Stimulated activated CD4-positive, alpha-beta T cell treated with anti-CD3 and anti-CD28 coated beads, Interleukin-2, amount 100 ng/mL, for 4 hours (primary cell): Measurements from ENCODE around the gene PAPPA.

Experiments used
- DNase-seq: peaks from one replicate; pipeline ENCODE4 v3.0.0-alpha.2; 2020; ENCODE audit warnings: low read depth

The PAPPA gene

DNA sequence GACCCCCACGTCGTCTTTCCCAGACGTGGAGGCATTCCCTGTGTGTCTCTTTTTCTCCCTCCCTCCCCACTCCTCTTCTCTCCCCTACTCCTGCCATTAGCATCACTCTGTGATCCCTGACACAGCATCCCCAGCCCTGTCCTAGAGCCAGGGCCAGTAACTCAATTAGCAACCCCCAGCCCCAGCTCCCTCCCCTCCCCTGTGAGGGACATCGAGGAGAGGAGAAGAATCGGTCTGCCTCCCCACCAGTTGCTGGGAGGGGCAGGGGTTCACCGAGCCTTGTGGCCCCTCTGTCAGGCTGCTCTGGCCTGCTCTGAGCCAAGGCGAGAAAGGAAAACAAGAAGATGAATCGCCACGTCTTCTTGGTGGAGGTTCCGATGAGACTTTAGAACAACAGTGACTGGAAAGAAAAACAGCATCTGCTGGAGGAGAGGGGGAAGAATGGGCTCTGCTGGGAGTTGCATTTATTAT is 123.1 kb downstream of the PAPPA start:
- no peak for DNase-seq

DNA sequence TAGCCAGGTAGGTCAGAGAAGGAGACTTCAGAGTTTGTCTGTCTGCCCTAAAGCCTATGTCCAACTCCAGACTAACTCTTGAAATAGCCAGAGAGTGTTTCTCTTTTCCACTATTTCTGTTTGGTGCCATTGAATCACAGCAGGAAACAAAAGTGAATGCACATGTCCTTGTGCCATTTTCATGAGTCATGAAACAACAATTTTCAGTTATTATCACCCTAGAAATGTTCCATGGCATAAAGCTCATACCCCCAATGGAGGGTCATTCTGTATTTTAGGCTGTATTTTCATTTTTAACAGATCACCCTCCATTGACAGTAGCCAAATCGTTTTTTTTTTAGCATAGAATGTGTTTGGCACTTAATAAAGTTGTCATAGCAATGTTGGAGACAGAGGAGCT is 124.7 kb downstream of the PAPPA start:
- DNase-seq = no peak

DNA sequence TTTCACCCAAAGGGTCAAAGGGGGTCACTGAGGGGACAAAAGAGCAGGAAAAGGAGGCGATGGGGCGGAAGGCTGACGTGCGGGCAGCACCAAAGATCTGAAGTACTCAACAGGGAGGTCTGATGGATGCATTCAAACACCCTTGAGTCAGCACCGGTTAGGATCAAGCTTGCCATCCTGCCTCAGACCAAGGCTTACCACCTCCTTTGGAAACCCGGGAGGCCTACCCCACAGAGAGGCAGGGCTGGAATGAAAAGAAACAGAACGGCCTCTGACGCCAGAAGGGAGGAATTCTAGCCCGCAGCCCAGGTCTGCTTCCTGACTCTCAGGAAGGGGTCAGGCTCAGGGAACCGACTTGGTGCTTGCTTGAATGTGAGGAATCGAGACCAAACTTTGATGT is 125.6 kb downstream of the PAPPA start:
- no peak for DNase-seq

DNA sequence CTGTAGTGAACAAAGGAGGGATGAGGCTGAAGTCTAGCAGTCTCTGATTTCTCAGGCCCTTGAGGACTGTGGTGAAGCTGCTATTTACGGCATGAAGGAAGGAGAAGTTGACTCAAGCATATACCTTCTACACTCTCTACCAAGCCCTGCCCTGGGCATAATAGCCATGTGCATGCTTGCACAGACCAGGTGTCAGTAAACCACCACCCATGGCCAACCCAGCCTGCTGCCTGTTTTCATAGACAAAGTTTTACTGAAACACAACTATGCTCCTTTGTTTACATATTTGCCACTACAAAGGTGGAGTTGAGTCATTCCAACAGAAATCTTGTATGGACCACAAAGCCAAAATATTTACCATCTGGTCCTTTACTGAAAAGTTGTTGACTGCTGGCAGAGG is 126.9 kb downstream of the PAPPA start:
- no peak for DNase-seq

DNA sequence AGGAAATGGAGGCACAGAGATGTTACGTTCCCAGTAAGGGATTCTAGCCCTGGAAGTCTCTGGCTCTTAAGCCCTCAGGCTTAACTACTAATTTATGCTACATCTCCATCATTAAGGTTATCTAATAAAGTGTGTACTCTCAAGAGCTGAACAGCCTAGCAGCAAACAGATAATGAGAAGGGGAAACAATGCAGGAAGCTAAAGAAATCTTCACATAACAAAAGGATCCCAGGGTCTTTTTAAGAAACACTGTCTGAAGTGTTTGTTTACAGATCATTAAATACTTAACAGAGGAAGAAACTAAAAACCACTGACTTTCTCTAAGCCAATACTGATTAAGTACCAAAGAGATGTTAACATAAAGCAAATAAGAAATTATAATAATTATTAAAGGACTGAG is 129.0 kb downstream of the PAPPA start:
- DNase-seq = no peak

DNA sequence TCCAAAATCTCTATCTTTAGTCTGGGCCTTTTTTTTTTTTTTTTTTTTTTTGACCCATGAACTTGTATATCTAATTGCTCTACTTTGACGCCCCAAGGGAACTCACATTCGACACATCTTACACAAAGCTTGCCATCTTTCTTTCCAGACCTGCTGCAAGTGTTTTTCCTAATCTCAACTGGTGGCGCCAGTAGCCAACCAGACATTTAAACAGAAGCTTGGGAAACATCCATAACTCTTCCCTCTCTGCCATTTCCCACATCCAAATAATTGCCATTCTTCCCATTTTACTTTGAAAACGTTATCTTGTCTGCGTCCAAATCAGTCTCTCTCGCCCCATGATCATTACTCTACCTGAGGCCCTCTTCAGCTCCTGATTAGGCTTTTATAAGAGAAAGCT is 130.9 kb downstream of the PAPPA start:
- no peak for DNase-seq

DNA sequence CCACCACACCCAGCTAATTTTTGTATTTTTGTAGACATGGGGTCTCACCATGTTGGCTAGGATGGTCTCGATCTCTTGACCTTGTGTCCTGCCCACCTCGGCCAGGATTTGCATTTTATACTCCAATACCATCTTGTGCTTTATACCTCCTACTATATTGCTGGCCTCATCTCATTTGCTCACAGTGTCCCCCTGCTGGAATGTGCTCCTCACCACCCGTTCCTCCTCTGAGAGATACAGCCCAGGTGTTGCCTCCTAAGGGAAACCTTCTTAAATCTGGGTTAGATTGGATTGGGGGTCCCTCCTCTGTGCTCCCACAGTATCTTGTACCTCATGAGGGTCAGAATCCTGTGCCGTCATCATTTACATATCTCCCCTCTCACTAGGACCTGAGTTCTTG is 131.7 kb downstream of the PAPPA start:
- DNase-seq = no peak

DNA sequence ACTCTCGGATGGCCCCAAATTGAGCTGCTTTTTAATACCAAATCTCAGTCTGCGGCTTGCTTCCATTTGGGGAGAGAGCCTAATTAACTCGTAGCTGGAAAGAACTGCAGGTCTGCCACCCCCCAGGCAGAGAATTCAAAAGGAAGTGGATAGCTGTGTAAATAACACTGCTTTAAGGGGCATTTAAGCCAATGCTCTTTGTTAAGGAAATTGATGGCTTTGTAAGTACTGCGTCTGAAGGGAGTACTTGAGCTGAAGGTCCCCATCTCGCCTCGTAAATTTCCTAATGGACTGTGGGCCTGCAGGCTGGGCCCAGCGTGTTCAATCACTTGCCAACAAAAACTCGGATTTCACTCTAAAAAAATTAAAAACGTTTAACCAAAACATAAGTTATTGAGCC is 132.7 kb downstream of the PAPPA start:
- no peak for DNase-seq

DNA sequence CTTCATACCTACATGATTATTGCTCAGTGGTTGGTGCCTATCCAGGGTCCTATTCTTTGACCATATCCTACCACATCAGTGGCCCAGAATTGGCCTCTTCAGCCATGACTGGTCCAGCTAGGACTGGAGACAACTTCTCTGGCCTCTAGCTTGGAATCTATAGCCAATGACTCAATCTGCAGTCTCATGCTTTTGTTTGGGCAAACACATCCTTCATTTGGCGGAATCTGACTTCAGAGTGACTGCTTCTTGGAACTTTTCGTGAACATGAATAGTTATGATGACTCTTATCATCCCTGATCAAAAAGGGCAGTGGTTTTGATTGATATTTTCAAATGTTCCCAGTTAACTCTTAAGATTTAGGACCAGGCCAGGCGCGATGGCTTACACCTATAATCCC is 134.1 kb downstream of the PAPPA start:
- no peak for DNase-seq

DNA sequence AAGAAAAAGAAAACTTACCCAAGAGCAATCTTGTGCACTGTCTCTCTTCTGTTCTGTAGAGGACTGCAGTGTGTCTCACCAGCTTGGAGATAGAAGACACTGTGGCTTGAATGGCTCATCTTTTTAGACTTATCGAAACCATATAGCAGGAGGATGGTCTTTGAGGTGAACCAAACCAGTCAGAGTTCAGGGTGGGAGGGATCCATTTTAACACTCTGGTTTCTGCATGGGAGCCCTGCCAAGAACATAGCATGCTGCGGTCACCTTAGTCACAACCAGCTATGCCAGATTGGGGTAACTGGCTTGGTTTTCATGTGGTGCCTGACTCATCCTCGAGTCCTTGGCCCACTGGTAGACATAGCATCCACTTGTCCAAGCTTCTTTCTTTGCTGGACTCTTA is 135.1 kb downstream of the PAPPA start:
- DNase-seq = no peak

DNA sequence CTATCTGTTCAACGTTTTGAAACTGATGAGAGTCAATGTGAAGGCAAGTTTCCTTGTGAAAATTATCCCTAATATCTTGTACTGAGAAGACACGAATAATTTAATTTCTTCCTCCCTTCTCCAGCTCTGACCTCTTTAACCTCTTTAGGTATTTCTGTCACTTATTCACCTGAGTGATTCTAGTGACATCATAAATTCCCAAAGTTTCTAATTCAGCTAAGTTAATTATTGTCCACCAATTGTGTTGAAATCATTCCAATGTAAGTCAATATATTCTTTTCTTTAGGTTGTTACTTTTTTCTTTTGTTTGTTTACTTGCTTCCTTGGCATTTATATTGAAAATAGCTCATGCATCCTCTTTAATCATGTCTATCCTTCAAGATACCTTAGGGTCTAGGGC is 143.8 kb downstream of the PAPPA start:
- DNase-seq = no peak

DNA sequence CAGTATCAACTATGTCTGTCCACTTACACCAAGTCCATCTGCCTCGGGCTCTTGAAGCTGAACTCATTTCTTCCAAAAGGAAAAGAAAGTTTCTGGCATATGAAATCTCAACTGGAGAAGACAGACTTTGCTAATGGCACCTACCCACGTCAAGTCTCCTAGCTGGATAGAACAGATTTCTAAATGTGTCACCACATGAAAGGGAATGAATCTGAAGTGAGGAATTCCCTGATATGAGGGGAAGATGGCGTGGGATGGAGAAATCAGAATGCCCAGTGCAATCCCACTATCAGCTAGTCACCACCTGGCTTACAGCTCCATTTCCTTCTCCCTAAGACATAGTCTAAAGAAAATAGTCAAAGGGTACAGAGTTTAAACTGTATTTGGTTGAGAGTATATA is 144.7 kb downstream of the PAPPA start:
- no peak for DNase-seq

DNA sequence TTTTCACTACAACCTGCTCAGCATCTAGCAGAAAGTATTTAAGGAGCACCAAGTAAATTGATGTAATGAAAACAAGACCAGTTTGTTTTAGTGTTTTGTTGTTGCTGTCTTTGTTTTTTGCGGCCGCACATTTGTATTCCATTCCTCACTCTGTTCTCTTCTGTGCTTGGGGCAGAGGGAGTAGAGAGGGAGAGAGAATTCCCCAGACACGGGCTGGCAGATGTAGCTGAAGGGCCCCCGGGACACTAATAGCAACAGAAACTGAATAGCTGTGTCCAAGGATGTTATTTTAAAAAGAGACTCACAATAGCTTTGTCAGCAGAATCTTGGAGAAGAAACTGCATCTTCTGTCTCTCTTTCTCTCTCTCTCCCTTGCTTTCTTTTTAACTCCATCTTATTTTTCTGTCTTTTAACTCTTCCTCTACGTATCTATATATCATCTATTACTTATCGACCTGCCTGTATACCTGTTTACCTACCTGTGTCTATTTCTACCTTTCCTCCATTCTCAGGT is 145.3 kb downstream of the PAPPA start:
- DNase-seq = no peak

DNA sequence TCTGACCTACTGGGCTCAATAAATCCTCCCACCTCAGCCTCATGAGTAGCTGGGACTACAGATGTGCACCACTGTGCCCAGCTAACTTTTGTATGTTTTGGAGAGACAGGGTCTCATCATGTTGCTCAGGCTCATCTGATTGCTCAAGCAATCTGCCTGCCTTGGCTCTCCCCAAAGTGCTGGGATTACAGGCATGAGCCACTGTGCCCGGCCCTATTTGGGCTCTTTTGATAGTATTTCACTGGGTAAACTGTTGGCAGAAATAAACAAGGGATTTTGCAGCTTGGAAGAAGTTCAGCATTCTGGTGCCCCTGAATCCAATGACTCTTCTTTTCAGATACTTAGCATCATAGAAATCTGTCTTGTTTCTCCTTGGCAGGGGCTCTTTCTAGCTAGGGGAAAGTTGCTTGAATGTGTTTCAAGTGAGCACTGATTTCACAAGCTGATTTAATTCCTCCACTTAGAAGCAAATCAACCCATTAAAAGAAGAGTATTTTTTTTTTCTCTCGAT is 146.8 kb downstream of the PAPPA start:
- no peak for DNase-seq

DNA sequence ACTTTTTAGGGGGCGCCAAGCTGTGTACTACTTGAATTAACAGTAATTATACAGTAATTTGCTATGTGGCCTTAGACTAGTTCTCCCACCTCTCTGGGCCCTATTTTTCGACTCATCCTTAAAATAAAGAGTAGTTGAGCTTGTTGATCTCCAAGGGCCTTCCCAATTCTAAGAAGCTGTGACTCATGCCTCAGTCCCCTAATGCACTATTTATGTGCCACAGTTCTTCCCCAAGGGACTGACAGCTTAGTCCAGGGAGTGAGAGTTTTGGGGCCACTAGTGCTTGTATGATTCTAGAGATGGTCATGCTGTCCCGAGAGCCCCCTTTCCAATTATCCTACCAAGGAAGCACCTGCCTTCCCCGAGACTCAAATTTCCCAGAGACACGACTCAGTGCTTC is 149.7 kb downstream of the PAPPA start:
- no peak for DNase-seq

DNA sequence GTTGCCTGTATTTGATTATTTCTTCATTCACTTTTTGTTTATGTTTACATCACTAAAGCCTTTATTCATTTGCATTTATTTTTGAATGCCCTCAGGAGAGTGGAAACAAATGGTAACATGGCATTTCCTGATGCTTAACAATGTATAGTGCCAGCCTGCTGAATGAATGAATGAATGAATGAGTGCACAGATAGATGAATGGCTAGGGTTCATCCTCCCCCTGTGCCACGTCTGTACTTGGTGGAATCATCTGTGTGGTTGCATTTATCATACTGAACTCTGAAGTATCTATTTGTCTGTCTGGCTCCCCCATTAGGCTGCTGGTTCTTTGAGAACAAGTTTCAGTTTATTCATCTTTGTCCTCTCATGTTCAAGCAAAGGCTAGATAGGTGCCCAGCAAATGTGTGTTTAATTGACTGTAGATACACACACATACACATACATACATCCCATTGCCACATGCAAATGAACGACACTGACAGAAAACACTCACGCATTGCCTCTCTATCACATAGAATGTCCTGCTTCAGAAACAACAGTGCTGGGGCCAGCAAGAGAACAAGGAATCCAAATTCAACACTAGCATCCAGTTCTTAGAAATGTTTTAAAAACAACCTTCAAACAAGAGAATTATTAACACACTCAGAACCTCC is 150.4 kb downstream of the PAPPA start:
- no peak for DNase-seq

DNA sequence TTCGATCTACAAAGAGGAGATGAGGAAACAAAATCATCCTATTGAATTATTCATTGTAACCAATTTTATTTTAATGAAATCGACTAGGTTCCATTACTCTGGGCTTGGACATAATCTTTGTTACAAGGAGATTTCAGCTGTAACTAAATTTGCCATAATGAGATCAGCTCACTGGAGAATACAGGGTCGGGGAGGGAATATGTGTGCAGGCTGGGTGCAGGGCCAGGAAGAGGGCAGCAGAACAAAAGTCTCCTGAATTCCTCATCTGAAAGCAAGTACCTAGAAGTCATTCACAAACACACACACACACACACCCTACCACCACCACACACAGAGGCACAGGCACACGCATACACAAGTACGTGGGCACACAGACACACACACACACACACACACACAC is 151.2 kb downstream of the PAPPA start:
- no peak for DNase-seq

DNA sequence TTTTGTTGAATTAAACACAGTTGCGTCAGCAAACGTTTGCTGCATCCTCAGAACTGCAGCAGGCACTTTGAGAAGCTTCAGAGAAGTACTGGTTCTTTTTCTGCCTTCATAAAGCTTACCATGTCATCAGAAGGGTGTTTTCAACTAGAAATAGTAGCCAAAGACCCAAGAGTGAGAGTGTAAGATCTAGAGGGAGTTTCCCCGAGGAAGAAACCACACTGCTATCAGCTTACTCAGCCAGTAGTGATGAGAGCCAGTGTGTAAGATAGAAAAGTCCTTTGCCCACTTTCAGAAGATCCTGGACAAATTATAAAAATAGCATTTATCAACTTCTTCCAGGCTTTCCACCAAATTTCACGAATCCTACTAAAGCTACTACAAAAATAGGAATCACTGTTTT is 154.5 kb downstream of the PAPPA start:
- no peak for DNase-seq

DNA sequence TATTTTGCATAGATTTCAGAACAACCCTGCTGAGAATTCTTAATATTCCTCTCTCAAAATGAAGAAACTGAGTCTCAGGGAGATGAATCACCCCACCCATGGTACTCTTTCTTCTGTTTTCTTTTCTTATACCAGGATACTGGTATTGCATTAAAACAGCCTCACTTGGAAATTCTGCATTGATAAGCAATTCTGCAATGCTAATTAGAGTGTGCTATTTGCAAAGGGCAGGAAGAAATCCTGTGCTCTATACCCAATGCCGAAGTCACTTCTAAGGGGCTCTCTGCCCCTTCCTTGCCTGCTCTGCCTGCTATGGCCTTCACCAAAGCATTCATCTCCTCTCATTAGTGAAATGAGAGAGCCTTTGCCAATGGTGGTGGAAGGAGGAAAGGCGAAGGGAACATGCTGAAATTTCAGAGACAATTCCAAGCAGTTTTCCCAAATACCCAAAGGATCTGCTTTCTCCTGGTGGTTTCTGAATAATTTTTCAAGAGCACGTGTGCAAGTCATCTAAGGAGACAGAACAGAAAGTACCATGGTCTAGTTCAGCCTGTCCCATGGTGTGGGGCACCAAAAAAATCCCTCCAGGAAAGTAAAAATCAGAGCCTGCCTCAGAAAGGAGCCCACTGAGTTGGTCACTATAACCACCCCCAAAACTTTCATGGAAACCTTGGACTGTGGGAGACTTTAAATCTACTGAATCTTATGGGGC is 156.5 kb downstream of the PAPPA start:
- DNase-seq = no peak

DNA sequence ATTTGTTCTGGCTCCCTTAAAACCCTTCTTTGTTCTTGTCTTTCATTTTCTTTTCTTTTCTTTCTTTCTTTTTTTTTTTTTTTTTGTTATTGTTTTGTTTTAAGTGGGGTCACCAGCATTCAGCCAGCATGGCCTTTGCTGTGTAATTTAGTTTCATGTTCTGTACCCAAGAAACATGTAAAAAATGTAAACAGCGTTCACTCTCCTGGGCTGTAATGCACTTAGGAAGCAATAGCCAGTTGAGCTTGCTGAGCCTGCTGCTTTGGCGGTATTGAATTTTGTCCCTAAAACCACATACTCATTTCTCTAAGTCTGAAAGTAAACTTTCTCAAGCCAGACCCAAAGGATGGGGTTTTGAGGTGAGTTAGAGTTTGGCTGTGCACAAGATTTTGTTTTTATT is 158.6 kb downstream of the PAPPA start:
- no peak for DNase-seq

DNA sequence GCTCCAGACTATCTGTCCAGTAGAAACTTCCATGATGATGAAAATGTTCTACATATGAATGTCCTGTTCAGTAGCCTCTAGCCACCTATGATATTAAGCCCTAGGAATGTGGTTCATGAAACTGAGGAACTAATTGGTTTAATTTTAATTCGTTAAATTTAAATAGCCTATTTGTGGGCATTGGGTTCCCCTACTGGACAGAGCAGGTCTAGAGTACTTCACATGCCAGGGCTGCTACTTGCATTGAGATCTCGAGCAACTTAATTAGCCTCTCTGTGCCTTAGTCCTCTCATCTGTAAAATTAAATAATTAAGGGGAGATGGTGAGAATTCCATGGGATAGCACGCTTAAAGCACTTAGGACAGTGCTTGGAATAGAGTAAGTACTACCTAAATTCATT is 160.0 kb downstream of the PAPPA start:
- DNase-seq = no peak

DNA sequence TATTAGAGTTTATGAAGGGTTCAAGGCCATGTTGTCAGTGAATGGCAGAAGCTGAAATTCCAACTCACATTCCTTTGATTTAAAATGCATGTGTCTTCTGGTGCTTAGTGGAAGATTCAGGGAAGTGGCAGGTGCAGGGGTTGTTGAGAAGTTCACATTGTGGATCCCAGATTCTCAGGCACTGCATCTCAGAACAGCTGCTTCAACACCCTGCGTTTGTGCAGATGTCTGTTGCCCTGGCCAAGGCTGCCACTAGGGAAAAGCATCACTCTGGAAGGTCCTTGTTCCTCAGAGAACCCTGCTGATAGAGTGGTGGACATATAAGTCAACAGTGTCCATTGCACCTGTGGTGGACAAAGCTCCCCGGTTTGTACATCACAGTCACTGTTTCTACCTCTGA is 162.7 kb downstream of the PAPPA start:
- DNase-seq = no peak

DNA sequence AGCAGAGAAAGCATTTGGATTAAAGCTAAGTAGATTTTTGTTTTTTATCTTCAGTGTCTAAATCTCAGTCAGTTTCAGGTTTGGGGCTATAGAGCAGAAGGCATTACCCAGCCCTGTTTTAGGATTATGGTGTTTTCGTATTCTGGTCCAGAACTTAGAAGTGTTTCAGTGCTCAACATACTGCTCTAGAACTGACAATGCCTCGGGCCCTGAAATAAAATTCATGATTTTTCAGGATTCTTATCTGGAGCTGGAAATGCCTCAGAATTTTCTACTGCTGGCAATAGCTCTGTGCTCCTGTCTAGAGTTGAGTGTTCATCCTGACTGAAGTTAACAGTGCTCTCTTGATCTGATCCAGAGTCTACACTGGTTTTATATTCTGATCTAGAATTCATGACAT is 163.9 kb downstream of the PAPPA start:
- no peak for DNase-seq
